IPS-NIHi7 (cell line): ENCODE results near the gene NOL4.
"Not testable (repeated sequence)": the region's sequence is repeated elsewhere in the genome, so short reads cannot be mapped to it uniquely, and the experiment has no call there.

Experiments
- DNase-seq: peaks from one replicate; pipeline ENCODE4 v3.0.0; 2012; ENCODE audit warnings: mixed read lengths; ENCODE audit errors: extremely low spot score

Gene NOL4

GRCh38 chr18:34224423-34225217 lies at the start of gene NOL4:
NOL4 (minus strand) TSS chr18:34224913; CDS start chr18:34223253, 1,660 bp downstream.
- peak; percentile 94 for DNase-seq

DNA sequence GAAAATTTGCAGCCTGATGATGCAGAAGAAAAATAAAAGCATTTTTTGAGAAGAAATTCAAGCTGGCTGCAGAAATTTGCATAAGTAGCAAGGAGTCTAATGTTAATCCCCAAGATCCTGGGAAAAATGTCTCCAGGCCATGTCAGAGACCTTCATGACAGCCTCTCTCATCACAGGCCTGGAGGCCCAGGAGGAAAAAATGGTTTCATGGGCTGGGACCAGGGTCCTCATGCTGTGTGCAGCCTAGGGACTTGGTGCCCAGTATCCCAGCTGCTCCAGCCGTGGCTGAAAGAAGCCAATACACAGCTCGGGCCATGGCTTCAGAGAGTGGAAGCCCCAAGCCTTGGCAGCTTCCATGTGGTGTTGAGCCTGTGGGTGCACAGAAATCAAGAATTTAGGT lies 41.3 kb upstream of the NOL4 start:
- not testable (repeated sequence) for DNase-seq

DNA sequence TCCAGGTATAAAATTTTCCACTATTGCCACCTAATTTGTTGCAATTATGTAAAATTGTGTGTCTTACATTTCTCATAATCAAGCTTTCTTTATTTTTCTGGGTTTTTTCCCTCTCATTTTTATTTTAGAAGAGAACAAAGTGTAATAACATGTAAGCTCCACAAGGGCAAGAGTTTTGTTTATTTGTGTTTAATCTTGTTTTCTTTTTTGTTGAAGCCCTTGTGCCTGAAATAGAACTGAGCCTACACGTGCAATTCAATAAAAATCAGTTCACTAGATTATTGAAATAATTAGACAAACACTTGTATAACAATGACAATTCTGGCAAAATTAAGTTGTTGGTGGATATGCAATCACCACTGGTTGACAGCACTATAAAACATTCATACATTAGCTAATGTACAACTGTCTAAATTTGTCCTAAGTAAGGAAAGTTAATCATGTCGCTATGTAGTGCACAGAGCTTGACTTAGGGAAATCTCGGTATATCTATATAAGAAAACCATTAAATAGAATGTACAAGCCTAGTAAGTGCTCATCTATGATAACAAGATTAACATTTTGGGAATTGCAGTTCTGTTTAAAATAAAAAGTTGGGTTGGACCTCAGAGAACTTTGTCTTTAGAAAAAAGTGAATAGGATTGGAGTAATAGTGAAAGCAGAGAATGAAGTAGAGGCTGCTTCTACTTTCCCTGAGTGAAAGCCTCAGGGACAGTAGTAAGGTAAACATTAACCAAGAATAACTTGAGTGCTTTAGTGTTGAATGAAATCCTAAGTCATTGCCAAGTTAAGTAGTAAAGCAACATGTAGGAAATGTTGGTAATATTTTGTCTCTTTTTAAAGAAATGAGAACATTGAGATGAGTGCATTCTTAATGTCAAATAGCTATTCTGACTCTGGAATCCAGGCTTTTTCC lies 37.4 kb upstream of the NOL4 start:
- DNase-seq = no peak

DNA sequence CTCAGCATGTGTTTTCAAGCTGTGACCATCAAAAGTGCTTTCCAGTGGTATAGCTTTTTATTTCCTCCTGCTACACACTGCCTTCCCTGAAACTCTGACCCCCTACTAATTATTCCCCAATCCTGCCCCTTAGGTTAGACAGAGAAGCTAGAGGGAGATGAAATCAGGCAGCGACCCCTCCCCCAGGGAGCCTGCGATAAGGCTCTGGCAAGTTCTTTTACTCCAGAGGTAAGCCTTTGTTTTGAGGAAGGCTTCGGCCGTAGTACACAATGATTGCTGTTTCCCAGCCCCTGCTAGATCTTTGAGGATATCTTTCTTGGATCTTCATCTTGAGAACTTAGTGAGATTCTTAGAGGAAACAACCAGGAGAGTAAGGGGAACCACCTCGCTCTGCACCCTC lies 33.5 kb upstream of the NOL4 start:
- DNase-seq = peak; percentile 38

DNA sequence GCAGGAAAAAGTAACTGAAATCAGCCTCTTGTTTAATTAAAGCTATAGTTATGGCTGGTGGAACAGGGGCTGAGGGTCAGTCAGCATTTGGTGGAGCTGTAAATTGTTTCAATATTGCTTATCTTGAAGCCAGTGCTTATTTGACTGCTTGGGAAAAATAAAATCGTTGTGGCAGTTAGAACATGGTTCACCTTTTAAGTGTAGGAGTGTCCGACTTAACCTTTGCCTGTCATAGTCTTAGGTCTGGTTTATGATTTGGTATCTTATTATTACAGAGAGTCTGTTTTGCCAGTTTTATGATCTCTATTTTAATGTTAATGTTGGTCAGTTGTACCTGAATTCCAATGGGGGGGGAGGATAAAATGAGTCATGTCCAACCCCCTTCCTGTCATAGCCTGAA lies 27.2 kb upstream of the NOL4 start:
- DNase-seq = no peak

DNA sequence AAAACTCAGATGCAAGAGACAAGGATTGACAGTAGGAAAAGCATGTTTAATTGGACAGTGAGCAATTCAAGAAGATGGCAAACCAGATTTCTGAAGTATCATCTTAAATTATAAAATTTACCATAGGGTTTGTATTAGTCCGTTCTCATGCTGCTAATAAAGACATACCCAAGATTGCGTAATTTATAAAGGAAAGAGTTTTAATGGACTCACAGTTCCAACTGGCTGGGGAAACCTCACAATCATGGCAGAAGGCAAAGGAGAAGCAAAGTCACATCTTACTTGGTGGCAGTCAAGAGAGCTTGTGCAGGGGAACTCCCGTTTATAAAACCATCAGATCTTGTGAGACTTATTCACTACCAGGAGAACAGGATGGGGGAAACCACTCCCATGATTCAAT lies 24.0 kb upstream of the NOL4 start:
- no peak for DNase-seq

- no peak for DNase-seq
Measured at GRCh38 chr18:34242739-34243138, 18.0 kb upstream of the NOL4 start.

GRCh38 chr18:34233781-34234388 lies 9.2 kb upstream of the NOL4 start:
- DNase-seq = not testable (repeated sequence)

- DNase-seq = no peak
Measured at GRCh38 chr18:34225218-34225553, 473 bp upstream of the NOL4 start.

DNA sequence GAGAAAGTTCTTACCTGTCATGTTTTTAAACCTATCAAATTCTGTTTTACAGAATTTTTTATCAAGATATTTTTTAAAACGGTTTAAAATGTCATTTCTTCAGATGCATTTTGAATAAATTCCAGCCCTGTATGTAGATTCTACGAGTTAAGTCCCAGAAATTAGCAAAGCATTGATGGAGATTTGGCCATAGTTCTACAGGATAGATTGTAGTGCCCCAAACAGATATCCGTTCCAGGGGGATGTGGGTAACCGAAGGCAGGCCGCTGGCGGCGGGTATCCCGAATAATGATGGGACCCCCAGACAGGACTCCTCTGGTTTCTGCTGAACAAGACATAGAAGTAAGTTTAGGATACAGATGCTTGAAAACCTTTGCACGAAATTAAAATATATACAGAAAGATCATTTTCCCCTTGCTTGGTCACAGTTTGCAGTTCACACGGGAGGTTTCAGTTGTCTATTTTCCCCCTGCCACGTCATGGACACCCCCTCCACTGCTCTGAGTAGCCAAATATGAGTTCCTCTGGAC lies 755 bp downstream of the NOL4 start:
- no peak for DNase-seq

- no peak for DNase-seq
Measured at GRCh38 chr18:34223164-34223892, 1.4 kb downstream of the NOL4 start.

DNA sequence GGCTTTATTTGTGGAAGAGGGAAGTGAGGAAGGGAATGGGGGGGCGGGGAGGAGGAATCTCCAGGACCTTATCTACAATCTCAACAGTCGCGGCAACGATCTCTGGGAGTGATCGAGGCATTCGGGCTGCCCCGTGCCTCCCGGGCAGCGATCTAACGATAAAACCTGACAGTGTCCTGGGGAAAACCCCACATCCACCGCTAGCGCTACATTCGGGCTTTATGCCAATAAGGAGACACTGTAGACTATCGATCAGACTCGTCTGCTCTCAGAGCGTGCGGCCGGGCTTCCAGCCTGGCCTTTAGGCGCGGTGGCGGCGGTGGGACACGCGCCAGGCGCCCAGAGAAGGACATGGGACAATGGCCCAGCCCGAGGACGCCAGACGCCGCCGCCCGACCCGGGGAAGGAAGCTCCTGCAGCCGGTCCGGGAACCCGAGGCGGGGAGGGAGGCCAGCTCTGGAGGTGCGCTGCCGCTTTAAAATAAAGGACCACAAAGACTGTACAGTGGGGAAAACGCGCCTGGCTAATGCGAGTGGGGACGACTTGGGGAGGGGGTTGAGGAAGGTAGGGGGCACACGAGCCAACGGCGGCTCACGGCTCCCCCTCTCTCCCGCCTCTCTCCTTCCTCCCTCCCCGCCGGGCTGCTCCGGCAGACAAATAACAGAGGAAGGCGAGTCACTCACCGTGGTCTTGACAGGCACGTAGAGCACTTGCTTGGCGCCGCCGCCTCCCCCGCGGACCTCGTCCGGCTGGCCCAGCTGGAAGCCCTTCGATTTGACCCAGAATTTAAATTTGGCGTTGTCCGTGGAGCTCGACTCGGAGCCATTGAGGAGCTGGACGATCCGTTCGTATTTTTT lies 2.2 kb downstream of the NOL4 start:
- DNase-seq = peak; percentile 55

- DNase-seq = peak; percentile 20
Measured at GRCh38 chr18:34221971-34222306, 2.8 kb downstream of the NOL4 start.

DNA sequence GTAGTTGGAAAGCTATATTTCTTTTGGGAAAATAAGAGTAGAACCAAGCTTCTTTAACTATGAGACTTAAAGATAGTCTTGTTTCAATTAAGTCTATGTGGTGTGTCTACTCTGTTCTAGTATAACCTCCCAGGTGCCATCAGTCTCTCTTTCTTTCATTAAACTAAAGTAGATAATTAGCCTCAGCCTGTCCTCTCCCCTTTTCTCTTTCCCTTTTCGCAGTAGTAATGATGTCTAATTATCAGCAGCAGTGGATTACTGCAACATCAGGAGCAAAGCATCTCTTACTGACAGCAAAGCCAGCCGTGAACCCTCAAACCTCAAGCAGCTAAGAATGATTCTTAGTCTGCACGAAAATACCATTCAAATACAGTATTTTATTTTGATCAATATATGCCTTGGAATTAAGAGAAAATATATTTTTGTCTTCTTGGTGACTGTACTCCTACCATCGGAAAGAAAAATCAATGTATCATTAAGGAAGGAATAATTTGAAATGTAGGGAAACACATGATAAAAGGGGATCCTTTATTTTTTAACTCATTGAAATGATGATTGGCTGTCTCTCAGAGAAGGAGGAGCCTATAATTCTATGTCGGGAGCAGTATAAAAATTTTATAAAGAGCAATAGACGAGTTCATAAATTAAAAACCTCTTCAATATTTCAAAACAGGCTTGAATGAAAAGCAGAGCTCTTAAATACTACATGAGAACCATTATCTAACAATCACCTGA lies 4.5 kb downstream of the NOL4 start:
- no peak for DNase-seq

DNA sequence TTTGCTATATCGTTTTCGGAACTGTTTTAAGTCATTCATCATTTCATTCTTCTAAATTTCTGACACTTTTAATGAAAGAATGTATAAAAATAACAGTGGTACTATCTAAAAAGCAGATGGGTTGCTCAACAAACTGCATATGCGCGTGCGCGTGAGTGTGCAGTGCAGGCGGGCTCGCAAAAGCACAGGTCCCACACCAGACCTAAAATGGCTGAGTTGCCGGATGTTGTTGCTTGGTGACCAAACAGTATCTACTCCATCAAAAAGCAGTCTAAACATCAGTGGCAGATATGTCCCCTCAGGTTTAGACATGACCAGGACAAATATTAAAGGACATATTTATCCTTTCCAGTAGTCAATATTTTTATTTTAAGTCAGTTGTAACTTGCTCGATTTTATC lies 5.1 kb downstream of the NOL4 start:
- no peak for DNase-seq

- no peak for DNase-seq
Measured at GRCh38 chr18:34212511-34212910, 12.2 kb downstream of the NOL4 start.

- DNase-seq = no peak
Measured at GRCh38 chr18:34207344-34207851, 17.3 kb downstream of the NOL4 start.

DNA sequence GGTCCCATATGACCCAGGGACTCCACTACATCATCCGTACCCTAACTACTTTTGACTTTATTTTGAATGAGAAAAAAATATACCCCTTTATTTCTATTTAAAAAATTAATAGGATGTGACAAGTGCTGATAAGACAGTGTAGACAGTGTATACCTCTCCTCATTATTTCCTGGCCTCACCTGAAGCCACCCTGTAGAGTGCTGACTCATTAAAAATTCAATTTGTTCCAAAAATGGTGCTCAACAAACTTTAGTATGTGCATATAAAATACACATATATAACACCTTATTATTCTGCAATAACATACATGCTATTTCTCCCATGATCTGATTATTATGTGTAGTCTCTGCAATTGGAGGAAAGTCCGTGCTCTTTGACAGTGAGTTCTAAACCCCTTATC lies 20.8 kb downstream of the NOL4 start:
- no peak for DNase-seq

GRCh38 chr18:34196256-34196655 lies 28.5 kb downstream of the NOL4 start:
- DNase-seq = no peak

DNA sequence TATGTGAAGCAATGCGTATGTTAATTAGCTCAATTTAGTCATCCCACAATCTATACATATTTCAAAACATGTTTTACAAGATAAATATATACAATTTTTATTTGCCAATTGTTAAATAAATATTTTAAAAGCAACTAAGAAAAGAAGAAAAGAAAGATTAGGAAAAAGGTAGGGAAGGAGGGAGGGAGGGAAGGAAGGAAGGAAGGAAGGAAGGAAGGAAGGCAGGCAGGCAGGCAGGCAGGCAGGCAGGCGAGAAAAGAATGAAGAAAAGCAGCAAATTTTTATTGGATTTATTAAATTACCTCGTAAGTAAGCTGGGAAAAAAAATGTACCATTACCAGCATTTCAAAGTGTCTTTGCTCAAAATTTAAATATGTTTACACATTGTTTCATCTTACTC lies 30.5 kb downstream of the NOL4 start:
- DNase-seq = no peak
